Upper lobe of right lung (tissue), 1 donor: Measurements from ENCODE around the gene SORL1. TPM values are rescaled to one million over a fixed set of nuclear protein-coding genes. Genes with fewer than 3 reads are reported as not detected.
A peak's percentile ranks its signal among the peaks of the same experiment; 100 is the strongest.

Experiments
- ATAC-seq: fragments of 200-7000 bp; cut with Tn5 transposase; one replicate; pipeline ENCODE4 v1.9.1; 2020; ENCODE audit warnings: mild to moderate bottlenecking, moderate library complexity
- DNase-seq: peaks from one replicate; pipeline ENCODE4 v3.0.0-alpha.2; 2020
- H3K27ac ChIP-seq: fragments of 200-600 bp; one replicate; pipeline ENCODE4 v1.8.0; 2022
- H3K27me3 ChIP-seq: fragments of 200-600 bp; one replicate; pipeline ENCODE4 v1.8.0; 2022; ENCODE audit warnings: mild to moderate bottlenecking
- H3K36me3 ChIP-seq: fragments of 200-600 bp; one replicate; pipeline ENCODE4 v1.8.0; 2022
- H3K4me1 ChIP-seq: fragments of 200-600 bp; one replicate; pipeline ENCODE4 v1.8.0; 2022
- H3K4me3 ChIP-seq: fragments of 200-600 bp; one replicate; pipeline ENCODE4 v1.8.0; 2022; ENCODE audit warnings: mild to moderate bottlenecking
- H3K9me3 ChIP-seq: fragments of 200-600 bp; one replicate; pipeline ENCODE4 v1.8.0; 2022
- CTCF ChIP-seq: fragments of 200-600 bp; IDR thresholded peaks from one replicate; pipeline ENCODE4 v1.8.0; 2022; ENCODE audit warnings: antibody characterized with exemption
- intact Hi-C: fragments of 100-400 bp; cut with DNase I; formaldehyde crosslinking; loops from one replicate; pipeline ENCODE4 v1.11.0; 2022
- total RNA-seq: library from RNA; stranded (reverse); fragmentation: NEBNext Ultra II Directional; extraction: Animal tissue kit (Norgen Biotek cat#: 25700); gene quantifications from one replicate; pipeline ENCODE4 v1.2.1, GENCODE V29; 2021
- donor health status: DM: no; HTN: yes; CAD: no; lungs with severe emphysema.

SORL1 gene
- total RNA-seq, 1 donor from 2014 or later: 48.3 TPM

DNA sequence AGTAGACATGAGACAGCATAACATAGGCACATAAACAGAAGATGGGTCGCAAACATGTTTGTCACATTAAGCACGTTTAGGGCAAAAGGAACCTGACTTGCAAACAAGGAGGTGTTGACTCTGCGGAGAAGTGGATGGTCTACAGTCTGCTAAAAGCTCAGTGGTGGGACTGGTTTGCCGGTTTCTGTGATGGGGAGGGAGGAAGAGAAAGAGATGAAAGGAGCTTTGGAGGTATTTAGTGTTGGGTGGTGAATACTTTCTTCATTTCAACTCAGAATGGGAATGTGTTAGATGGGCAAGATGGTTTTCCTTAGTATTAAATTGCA is 192.0 kb downstream of the SORL1 start:
- DNase-seq (no peak), ATAC-seq (no peak)
- H3K36me3 ChIP-seq: no peaks in the 10 kb centered on the region
- intact Hi-C loops: no loop called here
- no peak for TF ChIP-seq CTCF
- no peak overlapping the region for H3K27ac ChIP-seq
- H3K4me3 ChIP-seq: no peak overlapping the region
- no peaks in the 10 kb centered on the region for H3K4me1 ChIP-seq
- no peaks in the 10 kb centered on the region for H3K27me3 ChIP-seq
- no peaks in the 10 kb centered on the region for H3K9me3 ChIP-seq

DNA sequence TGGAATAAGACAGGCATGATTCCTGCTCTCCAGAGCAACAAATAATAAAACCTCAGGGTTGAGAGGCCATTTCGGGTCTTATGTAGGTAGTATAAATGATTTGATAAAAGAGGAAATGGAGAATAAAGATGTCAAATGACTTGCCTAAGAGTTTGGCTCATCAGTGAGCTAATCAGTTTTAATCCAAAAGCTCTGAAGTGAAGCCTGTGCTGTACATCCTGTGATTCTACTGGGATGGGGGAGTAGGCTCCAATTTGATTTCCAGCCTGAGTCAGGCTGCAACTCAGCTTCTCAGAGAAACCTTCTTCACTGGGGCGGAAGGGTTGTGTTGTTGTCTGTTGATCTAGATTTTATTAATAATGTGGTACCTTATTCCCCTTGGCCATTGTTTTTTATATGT is 192.9 kb downstream of the SORL1 start:
- no peak for DNase-seq
- no peaks in the 10 kb centered on the region for H3K27me3 ChIP-seq

DNA sequence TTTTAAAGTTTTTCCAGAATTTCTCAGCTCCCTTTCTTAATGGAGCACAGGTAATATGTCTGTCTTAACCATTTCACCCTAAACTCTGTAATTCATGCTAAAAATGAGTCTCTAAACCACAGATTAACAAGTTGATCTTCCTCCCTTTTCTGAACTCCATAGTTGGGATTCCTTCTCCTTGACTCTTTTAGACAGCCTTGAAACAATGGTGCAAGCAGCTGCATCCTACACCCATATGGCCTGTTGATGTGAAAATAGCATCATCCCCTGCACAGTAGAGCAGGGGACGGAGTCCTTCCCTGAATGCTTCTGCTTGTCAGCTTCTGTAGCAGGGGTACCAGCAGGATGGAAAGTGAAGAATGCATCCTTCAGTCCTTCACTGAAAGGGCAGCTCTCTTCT is 193.5 kb downstream of the SORL1 start:
- no peak for TF ChIP-seq CTCF
- H3K27me3 ChIP-seq: no peaks in the 10 kb centered on the region
- ATAC-seq (no peak), DNase-seq (no peak)
- no peak overlapping the region for H3K4me3 ChIP-seq
- H3K27ac ChIP-seq: no peak overlapping the region
- no peaks in the 10 kb centered on the region for H3K4me1 ChIP-seq
- H3K9me3 ChIP-seq: no peaks in the 10 kb centered on the region
- intact Hi-C loops: no loop called here
- no peaks in the 10 kb centered on the region for H3K36me3 ChIP-seq

More for the DNA sequence above, 192.9 kb downstream of the SORL1 start:
- no peak for TF ChIP-seq CTCF
- H3K4me3 ChIP-seq: no peak overlapping the region
- intact Hi-C loops: no loop called here
- no peaks in the 10 kb centered on the region for H3K9me3 ChIP-seq
- no peak overlapping the region for H3K27ac ChIP-seq
- H3K4me1 ChIP-seq: no peaks in the 10 kb centered on the region
- ATAC-seq: no peak
- H3K36me3 ChIP-seq: no peaks in the 10 kb centered on the region

GRCh38 chr11:121648306-121648705 is 196.2 kb downstream of the SORL1 start:
- H3K27ac ChIP-seq: no peak overlapping the region
- no peaks in the 10 kb centered on the region for H3K36me3 ChIP-seq
- H3K27me3 ChIP-seq: no peaks in the 10 kb centered on the region
- H3K4me3 ChIP-seq: no peak overlapping the region
- H3K9me3 ChIP-seq: no peaks in the 10 kb centered on the region
- ATAC-seq: no peak
- intact Hi-C loops: no loop called here
- DNase-seq: no peak
- H3K4me1 ChIP-seq: no peaks in the 10 kb centered on the region
- no peak for TF ChIP-seq CTCF

DNA sequence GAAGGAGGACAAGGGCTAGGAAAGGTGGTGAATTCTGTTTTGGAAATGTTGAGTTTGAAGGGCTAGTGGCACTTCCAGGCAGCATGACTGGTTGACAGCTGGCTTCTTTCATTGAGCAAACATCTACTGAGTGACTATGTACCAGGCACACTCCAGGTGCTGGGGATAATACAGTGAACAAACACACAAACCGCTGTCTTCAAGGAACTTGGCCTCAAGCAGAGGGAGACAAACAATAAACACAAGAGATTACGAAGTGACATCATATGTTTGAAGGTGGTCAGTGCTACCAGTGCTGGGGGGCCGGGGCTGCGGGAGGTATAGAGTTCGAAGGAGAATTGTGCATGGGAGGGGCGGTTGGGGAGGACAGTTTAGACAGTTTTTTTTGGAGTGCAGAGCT is 197.7 kb downstream of the SORL1 start:
- no peaks in the 10 kb centered on the region for H3K27me3 ChIP-seq
- no peak for TF ChIP-seq CTCF
- DNase-seq: no peak
- no peak overlapping the region for H3K4me3 ChIP-seq
- no peaks in the 10 kb centered on the region for H3K9me3 ChIP-seq
- H3K27ac ChIP-seq: no peak overlapping the region
- intact Hi-C loops: no loop called here
- ATAC-seq: peak; percentile 64
- no peaks in the 10 kb centered on the region for H3K36me3 ChIP-seq
- H3K4me1 ChIP-seq: no peaks in the 10 kb centered on the region
